Measurements from ENCODE around the gene SOD3. TPM values are rescaled to one million over a fixed set of nuclear protein-coding genes. Genes with fewer than 3 reads are reported as not detected.

SOD3 gene
- total RNA-seq, 1 experiment from 2014 or later: 0.07 TPM

GRCh38 chr4:24791043-24791442, 4.3 kb upstream of the SOD3 start:
- H3K36me3 ChIP-seq (replicated peaks; ENCODE audit: control insufficient read depth, insufficient read depth, low read length): no peaks in the 10 kb centered on the region
- no peak for DNase-seq
- peaks cover 10% of the 10 kb centered on the region for H3K27me3 ChIP-seq (ENCODE audit: control insufficient read depth, insufficient read depth, low read length)
- no peak overlapping the region for H3K4me3 ChIP-seq (ENCODE audit: insufficient read depth, low read depth, low read length)

DNA sequence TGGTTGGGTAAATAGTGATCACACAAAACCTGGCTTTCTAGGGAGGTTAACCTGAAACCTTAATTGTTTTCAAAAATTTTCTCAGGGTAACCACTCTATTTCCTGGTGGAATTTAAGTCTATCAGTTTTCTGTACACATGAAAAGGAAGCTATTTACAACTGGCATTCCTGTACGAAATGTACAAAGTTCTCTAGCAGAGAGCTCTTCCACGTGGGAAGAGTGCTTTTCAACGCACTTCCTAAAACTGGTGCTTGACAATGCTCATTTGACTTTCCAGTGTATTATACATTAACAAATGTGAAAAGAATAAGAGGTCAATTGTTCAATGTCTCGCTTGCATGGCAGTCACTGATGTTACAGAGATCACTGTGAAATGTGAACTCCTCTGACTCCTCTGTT, 2.8 kb upstream of the SOD3 start:
- H3K36me3 ChIP-seq (replicated peaks; ENCODE audit: control insufficient read depth, insufficient read depth, low read length): no peaks in the 10 kb centered on the region
- no peak overlapping the region for H3K4me3 ChIP-seq (ENCODE audit: insufficient read depth, low read depth, low read length)
- DNase-seq: no peak
- peaks cover 21% of the 10 kb centered on the region for H3K27me3 ChIP-seq (ENCODE audit: control insufficient read depth, insufficient read depth, low read length)

DNA sequence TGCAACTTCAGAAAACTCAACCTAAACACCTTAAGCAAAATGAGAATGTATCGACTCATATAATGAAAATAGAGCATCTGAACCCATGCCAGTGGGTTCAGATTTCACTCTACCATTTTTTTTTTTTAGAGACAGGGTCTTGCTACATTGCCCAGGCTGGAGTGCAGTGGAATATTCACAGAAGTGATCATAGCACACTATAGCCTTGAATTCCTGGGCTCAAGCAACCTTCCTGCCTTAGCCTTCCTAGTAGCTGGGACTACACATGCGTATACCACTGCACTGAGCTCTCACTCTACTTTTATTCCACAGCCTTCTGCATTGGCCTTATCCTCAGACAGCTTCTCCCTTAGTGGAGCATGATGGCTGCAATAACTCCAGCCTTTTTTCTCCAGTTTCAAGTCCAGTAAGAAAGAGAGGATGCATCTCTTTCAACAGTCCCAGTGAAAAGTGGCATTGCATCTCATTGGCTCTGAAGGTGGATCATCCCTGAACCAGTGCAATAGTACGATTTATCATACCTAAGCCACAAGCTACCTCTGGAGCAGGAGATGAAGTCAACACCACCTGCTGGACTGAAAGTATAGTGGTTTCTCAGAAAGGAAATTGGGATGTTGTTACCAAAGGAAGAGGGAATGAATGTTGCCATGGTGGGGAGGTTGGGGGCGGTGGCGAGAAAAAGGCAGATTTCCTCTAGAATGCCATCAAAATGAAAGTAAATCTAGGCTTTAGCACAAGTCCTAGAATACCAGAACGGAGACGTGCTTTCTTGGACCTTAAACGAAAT, 2.0 kb upstream of the SOD3 start:
- Histone ChIP-seq H3K27me3 (ENCODE audit: control insufficient read depth, insufficient read depth, low read length) (peaks cover 30% of the 10 kb centered on the region), H3K4me3 (ENCODE audit: insufficient read depth, low read depth, low read length) (no peak overlapping the region), H3K36me3 (replicated peaks; ENCODE audit: control insufficient read depth, insufficient read depth, low read length) (no peaks in the 10 kb centered on the region)
- peak; percentile 60 for DNase-seq

GRCh38 chr4:24794051-24794450, 1.3 kb upstream of the SOD3 start:
- H3K27me3 ChIP-seq (ENCODE audit: control insufficient read depth, insufficient read depth, low read length): peaks cover 36% of the 10 kb centered on the region
- H3K36me3 ChIP-seq (replicated peaks; ENCODE audit: control insufficient read depth, insufficient read depth, low read length): no peaks in the 10 kb centered on the region
- DNase-seq: no peak
- H3K4me3 ChIP-seq (ENCODE audit: insufficient read depth, low read depth, low read length): no peak overlapping the region

GRCh38 chr4:24794480-24794879, 893 bp upstream of the SOD3 start:
- DNase-seq: no peak
- Histone ChIP-seq H3K27me3 (ENCODE audit: control insufficient read depth, insufficient read depth, low read length) (peaks cover 40% of the 10 kb centered on the region), H3K36me3 (replicated peaks; ENCODE audit: control insufficient read depth, insufficient read depth, low read length) (no peaks in the 10 kb centered on the region), H3K4me3 (ENCODE audit: insufficient read depth, low read depth, low read length) (no peak overlapping the region)

DNA sequence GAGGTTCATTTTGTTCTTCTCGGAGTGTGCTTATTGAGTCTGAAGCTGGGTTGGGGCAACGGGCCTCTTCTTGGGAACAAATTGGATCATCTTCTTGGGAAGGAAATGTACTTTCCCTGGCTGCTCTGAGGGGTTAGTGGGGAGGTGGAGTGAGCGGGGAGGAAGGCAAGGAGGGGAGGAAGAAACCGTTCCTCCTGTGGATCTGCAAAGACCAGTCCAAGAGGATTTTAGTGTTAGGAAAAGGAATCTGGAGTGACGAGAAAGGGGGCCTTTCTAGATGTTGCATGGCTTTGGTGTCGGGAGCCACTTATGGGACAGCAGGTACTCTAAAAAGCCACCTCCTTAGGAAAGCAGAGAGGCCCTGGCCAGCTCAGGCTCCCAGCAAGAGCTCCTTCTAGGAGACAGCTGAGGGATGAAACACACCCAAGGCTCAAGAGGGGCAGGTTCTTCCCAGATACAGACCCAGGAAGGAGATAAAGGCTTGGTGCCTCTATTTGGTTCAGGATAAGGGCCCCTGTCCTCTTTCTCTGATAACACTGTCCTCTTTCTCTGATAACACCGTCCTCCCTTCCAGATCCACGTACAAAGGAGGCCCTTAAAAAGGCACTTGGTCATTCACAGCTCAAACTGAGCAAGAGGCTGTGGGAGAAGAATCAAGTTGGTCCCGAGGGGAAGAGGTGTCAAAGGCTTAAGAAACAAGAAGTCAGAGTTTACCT, 451 bp downstream of the SOD3 start:
- no peaks in the 10 kb centered on the region for H3K36me3 ChIP-seq (replicated peaks; ENCODE audit: control insufficient read depth, insufficient read depth, low read length)
- peaks cover 53% of the 10 kb centered on the region for H3K27me3 ChIP-seq (ENCODE audit: control insufficient read depth, insufficient read depth, low read length)
- DNase-seq: peak; percentile 52
- peak overlapping the region; percentile 27; the same call in 1 of the 2 replicates for H3K4me3 ChIP-seq (ENCODE audit: insufficient read depth, low read depth, low read length)

- Histone ChIP-seq H3K4me3 (ENCODE audit: insufficient read depth, low read depth, low read length) (no peak overlapping the region), H3K36me3 (replicated peaks; ENCODE audit: control insufficient read depth, insufficient read depth, low read length) (no peaks in the 10 kb centered on the region), H3K27me3 (ENCODE audit: control insufficient read depth, insufficient read depth, low read length) (peaks cover 60% of the 10 kb centered on the region)
- DNase-seq: no peak
Observed at GRCh38 chr4:24796620-24797019, 1.2 kb downstream of the SOD3 start.

- Histone ChIP-seq H3K36me3 (replicated peaks; ENCODE audit: control insufficient read depth, insufficient read depth, low read length) (no peaks in the 10 kb centered on the region), H3K27me3 (ENCODE audit: control insufficient read depth, insufficient read depth, low read length) (peaks cover 66% of the 10 kb centered on the region), H3K4me3 (ENCODE audit: insufficient read depth, low read depth, low read length) (no peak overlapping the region)
- DNase-seq: peak; percentile 28
Observed at GRCh38 chr4:24798036-24798610, 2.8 kb downstream of the SOD3 start.

DNA sequence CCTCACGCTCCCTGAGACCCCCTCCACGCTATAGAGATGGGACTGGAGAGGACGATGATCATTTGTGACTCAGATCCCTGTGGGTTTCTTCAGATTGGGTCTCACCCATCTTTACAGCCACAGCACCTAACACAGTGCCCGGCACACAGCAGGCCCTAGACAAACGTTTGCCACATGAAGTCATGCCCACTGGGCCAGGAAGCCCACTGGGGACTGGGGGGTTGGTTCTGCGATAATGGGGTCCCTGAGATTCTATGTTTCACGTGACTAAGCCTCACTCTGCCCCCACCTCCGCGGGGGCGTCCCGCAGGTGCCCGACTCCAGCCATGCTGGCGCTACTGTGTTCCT, 3.8 kb downstream of the SOD3 start:
- H3K4me3 ChIP-seq (ENCODE audit: insufficient read depth, low read depth, low read length): no peak overlapping the region
- H3K27me3 ChIP-seq (ENCODE audit: control insufficient read depth, insufficient read depth, low read length): peaks cover 66% of the 10 kb centered on the region
- DNase-seq: no peak
- H3K36me3 ChIP-seq (replicated peaks; ENCODE audit: control insufficient read depth, insufficient read depth, low read length): no peaks in the 10 kb centered on the region

DNA sequence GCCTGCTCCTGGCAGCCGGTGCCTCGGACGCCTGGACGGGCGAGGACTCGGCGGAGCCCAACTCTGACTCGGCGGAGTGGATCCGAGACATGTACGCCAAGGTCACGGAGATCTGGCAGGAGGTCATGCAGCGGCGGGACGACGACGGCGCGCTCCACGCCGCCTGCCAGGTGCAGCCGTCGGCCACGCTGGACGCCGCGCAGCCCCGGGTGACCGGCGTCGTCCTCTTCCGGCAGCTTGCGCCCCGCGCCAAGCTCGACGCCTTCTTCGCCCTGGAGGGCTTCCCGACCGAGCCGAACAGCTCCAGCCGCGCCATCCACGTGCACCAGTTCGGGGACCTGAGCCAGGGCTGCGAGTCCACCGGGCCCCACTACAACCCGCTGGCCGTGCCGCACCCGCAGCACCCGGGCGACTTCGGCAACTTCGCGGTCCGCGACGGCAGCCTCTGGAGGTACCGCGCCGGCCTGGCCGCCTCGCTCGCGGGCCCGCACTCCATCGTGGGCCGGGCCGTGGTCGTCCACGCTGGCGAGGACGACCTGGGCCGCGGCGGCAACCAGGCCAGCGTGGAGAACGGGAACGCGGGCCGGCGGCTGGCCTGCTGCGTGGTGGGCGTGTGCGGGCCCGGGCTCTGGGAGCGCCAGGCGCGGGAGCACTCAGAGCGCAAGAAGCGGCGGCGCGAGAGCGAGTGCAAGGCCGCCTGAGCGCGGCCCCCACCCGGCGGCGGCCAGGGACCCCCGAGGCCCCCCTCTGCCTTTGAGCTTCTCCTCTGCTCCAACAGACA, 4.4 kb downstream of the SOD3 start:
- H3K27me3 ChIP-seq (ENCODE audit: control insufficient read depth, insufficient read depth, low read length): peaks cover 63% of the 10 kb centered on the region
- H3K4me3 ChIP-seq (ENCODE audit: insufficient read depth, low read depth, low read length): peak overlapping the region; percentile 39
- no peaks in the 10 kb centered on the region for H3K36me3 ChIP-seq (replicated peaks; ENCODE audit: control insufficient read depth, insufficient read depth, low read length)
- peak; percentile 82 for DNase-seq

- peak; percentile 81 for DNase-seq
- H3K27me3 ChIP-seq (ENCODE audit: control insufficient read depth, insufficient read depth, low read length): peaks cover 60% of the 10 kb centered on the region
- peak overlapping the region; percentile 39 for H3K4me3 ChIP-seq (ENCODE audit: insufficient read depth, low read depth, low read length)
- no peaks in the 10 kb centered on the region for H3K36me3 ChIP-seq (replicated peaks; ENCODE audit: control insufficient read depth, insufficient read depth, low read length)
Observed at GRCh38 chr4:24800325-24800895, 5.0 kb downstream of the SOD3 start.

- no peaks in the 10 kb centered on the region for H3K36me3 ChIP-seq (replicated peaks; ENCODE audit: control insufficient read depth, insufficient read depth, low read length)
- DNase-seq: peak; percentile 39
- H3K27me3 ChIP-seq (ENCODE audit: control insufficient read depth, insufficient read depth, low read length): peaks cover 56% of the 10 kb centered on the region
- no peak overlapping the region for H3K4me3 ChIP-seq (ENCODE audit: insufficient read depth, low read depth, low read length)
Observed at GRCh38 chr4:24801136-24801855, 5.9 kb downstream of the SOD3 start.

DNA sequence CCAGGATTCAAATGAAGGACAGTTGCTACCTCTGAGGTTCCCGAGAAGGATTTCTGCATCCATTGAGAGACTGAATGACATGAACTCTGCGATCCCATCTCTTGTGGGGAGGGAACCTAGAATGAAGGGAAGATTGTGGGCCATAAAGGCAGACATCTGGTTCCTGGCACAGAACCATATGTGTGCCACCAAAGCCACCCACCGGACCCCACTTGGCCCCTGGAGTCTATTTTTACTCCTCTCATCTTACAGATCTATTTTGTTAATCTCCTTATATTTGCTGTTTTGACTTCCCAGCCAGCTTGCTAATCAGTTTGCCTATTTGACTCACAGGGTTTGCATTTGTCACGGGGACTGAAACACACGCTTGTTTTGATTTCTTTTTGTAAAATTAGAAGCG, 7.3 kb downstream of the SOD3 start:
- Histone ChIP-seq H3K4me3 (ENCODE audit: insufficient read depth, low read depth, low read length) (no peak overlapping the region), H3K27me3 (ENCODE audit: control insufficient read depth, insufficient read depth, low read length) (peaks cover 44% of the 10 kb centered on the region), H3K36me3 (replicated peaks; ENCODE audit: control insufficient read depth, insufficient read depth, low read length) (no peaks in the 10 kb centered on the region)
- DNase-seq: no peak

GRCh38 chr4:24805067-24805466, 9.7 kb downstream of the SOD3 start:
- Histone ChIP-seq H3K36me3 (replicated peaks; ENCODE audit: control insufficient read depth, insufficient read depth, low read length) (no peaks in the 10 kb centered on the region), H3K27me3 (ENCODE audit: control insufficient read depth, insufficient read depth, low read length) (peaks cover 20% of the 10 kb centered on the region), H3K4me3 (ENCODE audit: insufficient read depth, low read depth, low read length) (no peak overlapping the region)
- no peak for DNase-seq

Data from H7 (cell line).